BE2C (cell line): Measurements from ENCODE around the gene ADCY1.
A peak's percentile ranks its signal among the peaks of the same experiment; 100 is the strongest.

Experiments
- DNase-seq: peaks from one replicate; pipeline ENCODE4 v3.0.0-alpha.2; 2020
- H3K27me3 ChIP-seq: fragments of 250-450 bp; sonication (Bioruptor Pico); 2 replicates; pipeline ENCODE4 v1.5.1; 2020; ENCODE audit warnings: mild to moderate bottlenecking
- H3K36me3 ChIP-seq: fragments of 250-450 bp; sonication (Bioruptor Pico); 2 replicates; pipeline ENCODE4 v1.5.1; 2020; ENCODE audit warnings: mild to moderate bottlenecking
- H3K4me1 ChIP-seq: fragments of 250-450 bp; sonication (Bioruptor Pico); 2 replicates; pipeline ENCODE4 v1.5.1; 2020
- H3K4me3 ChIP-seq: 2 replicates; pipeline ENCODE4 v1.5.1; 2011; ENCODE audit warnings: low read depth, low read length
- H3K9me3 ChIP-seq: fragments of 250-450 bp; sonication (Bioruptor Pico); 2 replicates; pipeline ENCODE4 v1.5.1; 2020
- TF ChIP-seq, protein P1 (sequence below): IDR thresholded peaks from 2 replicates; pipeline ENCODE4 v1.5.1; 2012; ENCODE audit warnings: mild to moderate bottlenecking, low read depth, low read length

The ADCY1 gene

DNA sequence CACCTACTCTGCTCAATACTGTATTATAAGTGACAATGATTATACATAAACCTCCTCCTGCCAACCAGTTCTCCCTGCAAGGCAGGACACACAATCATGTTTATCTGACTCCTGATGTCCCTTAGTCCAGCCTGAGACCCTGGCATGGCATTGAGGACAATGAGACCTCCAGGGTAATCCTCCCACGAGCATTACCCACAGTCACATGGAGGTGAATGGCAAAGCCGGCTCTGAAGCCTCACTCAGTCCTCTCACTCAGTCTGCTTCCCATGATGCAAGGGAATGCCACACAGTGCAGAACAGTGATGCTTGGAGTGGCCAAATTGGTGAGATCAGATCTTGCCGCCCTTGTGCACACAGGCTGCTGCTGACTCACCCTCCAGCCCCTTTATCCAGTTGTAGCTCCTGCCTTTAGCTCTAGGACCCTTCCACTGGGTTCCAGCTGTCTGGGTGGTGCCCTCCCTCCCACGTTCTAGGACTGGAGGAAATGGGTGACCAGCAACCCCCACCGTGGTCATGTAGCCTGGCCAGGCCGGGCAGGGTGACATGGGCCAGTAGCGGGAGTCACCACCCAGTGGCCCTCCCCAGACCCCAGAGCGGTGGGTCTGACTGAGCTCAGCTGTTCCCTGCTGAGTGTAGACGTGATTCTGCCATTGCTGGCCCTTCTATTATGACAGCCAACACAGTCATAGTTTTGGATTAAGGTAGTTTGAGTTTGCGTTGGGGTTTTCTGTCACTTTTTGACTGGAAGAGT lies 5.5 kb upstream of the ADCY1 start:
- TF ChIP-seq, protein P1, sequence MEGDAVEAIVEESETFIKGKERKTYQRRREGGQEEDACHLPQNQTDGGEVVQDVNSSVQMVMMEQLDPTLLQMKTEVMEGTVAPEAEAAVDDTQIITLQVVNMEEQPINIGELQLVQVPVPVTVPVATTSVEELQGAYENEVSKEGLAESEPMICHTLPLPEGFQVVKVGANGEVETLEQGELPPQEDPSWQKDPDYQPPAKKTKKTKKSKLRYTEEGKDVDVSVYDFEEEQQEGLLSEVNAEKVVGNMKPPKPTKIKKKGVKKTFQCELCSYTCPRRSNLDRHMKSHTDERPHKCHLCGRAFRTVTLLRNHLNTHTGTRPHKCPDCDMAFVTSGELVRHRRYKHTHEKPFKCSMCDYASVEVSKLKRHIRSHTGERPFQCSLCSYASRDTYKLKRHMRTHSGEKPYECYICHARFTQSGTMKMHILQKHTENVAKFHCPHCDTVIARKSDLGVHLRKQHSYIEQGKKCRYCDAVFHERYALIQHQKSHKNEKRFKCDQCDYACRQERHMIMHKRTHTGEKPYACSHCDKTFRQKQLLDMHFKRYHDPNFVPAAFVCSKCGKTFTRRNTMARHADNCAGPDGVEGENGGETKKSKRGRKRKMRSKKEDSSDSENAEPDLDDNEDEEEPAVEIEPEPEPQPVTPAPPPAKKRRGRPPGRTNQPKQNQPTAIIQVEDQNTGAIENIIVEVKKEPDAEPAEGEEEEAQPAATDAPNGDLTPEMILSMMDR: no peak
- H3K27me3 ChIP-seq: no peaks in the 10 kb centered on the region
- DNase-seq: no peak
- H3K9me3 ChIP-seq: no peaks in the 10 kb centered on the region
- no peak overlapping the region for H3K4me3 ChIP-seq
- H3K4me1 ChIP-seq: no peaks in the 10 kb centered on the region
- H3K36me3 ChIP-seq: no peaks in the 10 kb centered on the region

DNA sequence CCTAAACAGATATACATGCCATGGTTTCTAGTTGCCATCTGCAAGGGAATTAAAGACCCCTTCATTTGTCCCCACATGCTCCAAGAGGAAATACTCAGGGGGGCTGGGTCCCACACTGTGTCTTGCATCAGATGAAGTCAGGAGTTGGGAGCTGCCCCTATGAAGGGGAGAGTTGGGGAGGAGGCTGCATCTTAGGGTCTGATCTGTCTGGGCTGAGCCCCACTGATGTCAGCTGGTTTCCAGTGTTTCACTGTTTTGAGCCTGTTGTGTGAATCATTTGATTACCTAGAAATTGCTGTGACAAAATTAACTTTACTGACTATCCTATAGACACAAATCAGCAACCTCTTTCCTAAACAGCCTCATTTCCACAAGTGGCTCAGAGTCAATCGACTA lies 4.9 kb upstream of the ADCY1 start:
- Histone ChIP-seq H3K27me3 (no peaks in the 10 kb centered on the region), H3K9me3 (no peaks in the 10 kb centered on the region), H3K4me3 (no peak overlapping the region), H3K4me1 (no peaks in the 10 kb centered on the region), H3K36me3 (no peaks in the 10 kb centered on the region)
- no peak for DNase-seq
- TF ChIP-seq, protein P1: no peak

DNA sequence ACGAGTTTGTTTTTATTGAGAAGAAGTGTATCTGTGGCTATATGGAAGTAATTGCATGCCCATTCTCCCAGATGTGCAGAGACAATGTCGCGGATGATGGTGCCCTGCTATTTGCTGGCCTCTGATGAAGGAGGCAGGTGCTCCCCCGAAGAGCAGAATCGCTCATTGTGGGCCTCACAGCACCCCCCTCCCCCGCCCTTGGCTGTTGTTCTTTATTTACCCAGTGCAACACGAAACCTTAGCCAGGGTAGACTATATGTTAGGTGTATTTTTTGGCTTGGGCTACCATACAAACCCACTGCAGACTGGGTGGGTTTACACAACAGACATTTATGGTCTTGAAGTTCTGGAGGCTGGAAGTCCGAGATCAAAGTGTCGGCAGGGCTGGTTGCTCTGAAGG lies 3.4 kb upstream of the ADCY1 start:
- H3K9me3 ChIP-seq: no peaks in the 10 kb centered on the region
- no peak overlapping the region for H3K4me3 ChIP-seq
- H3K27me3 ChIP-seq: 0 out of 2 replicates have a peak, but pooled peaks cover 4% of the 10 kb centered on the region
- no peaks in the 10 kb centered on the region for H3K4me1 ChIP-seq
- no peak for DNase-seq
- no peaks in the 10 kb centered on the region for H3K36me3 ChIP-seq
- TF ChIP-seq, protein P1: no peak

GRCh38 chr7:45573204-45573603 lies 964 bp upstream of the ADCY1 start:
- Histone ChIP-seq H3K4me1 (no peaks in the 10 kb centered on the region), H3K9me3 (no peaks in the 10 kb centered on the region), H3K36me3 (no peaks in the 10 kb centered on the region), H3K27me3 (0 out of 2 replicates have a peak, but pooled peaks cover 4% of the 10 kb centered on the region), H3K4me3 (no peak overlapping the region)
- no peak for DNase-seq
- TF ChIP-seq, protein P1: no peak

GRCh38 chr7:45574416-45574668 lies 174 bp downstream of the ADCY1 start:
- peak overlapping the region; percentile 75 for H3K4me3 ChIP-seq
- 0 out of 2 replicates have a peak, but pooled peaks cover 3% of the 10 kb centered on the region for H3K4me1 ChIP-seq
- TF ChIP-seq, protein P1: no peak
- DNase-seq: no peak
- 0 out of 2 replicates have a peak, but pooled peaks cover 4% of the 10 kb centered on the region for H3K27me3 ChIP-seq
- H3K9me3 ChIP-seq: no peaks in the 10 kb centered on the region
- no peaks in the 10 kb centered on the region for H3K36me3 ChIP-seq

DNA sequence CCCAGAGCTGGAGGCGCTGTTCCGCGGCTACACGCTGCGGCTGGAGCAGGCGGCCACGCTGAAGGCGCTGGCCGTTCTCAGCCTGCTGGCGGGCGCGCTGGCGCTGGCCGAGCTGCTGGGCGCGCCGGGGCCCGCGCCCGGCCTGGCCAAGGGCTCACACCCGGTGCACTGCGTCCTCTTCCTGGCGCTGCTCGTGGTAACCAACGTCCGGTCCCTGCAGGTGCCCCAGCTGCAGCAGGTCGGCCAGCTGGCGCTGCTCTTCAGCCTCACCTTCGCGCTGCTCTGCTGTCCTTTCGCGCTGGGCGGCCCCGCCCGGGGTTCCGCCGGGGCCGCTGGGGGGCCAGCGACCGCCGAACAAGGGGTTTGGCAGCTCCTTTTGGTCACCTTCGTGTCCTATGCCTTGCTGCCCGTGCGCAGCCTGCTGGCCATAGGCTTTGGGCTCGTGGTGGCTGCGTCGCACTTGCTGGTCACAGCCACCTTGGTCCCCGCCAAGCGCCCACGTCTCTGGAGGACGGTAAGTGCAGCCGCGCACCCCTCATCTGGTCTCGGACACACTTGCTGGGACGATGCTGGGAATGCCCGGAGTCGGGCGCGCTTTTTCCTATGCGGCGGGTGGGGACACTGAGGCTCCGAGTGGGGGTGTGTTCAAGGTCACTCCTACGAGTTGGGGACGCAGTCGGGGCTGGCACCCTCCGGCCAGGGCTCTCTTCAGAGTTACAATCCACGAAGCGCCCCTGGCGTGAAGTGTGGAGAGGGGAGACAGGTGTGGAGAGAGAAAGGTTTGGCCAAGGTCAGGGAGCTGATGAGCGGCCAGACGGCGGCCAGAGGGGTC lies 717 bp downstream of the ADCY1 start:
- Histone ChIP-seq H3K27me3 (0 out of 2 replicates have a peak, but pooled peaks cover 4% of the 10 kb centered on the region), H3K36me3 (no peaks in the 10 kb centered on the region), H3K4me1 (0 out of 2 replicates have a peak, but pooled peaks cover 5% of the 10 kb centered on the region), H3K4me3 (peak overlapping the region; percentile 75), H3K9me3 (no peaks in the 10 kb centered on the region)
- peak; percentile 79 for DNase-seq
- TF ChIP-seq, protein P1: no peak; the same call in 1 of the 2 replicates
